HepG2 (cell line): Measurements from ENCODE around the gene CKLF. TPM values are rescaled to one million over a fixed set of nuclear protein-coding genes. Genes with fewer than 3 reads are reported as not detected.

Experiments used
- ATAC-seq: fragments of 200-7000 bp; cut with Tn5 transposase; 3 replicates; pipeline ENCODE4 v1.9.1; 2020; ENCODE audit warnings: mild to moderate bottlenecking, moderate library complexity
- BruUV-seq: library from RNA; stranded (reverse); fragments of 400-500 nt; replicated peaks from 2 replicates; lab custom pipeline; 2021; lab: Mats Ljungman, UMichigan
- CTCF ChIA-PET: fragments of 300-600 bp; formaldehyde crosslinking; extraction: SDS; loops from one replicate; lab custom pipeline; 2021; ENCODE audit warnings: low total read pairs, inconsistent platforms, low intra/inter-chr PET ratio; lab: Yijun Ruan, JAX
- POLR2A ChIA-PET: fragments of 350-600 bp; sonication (Branson Sonifier 250); formaldehyde crosslinking; loops from one replicate; lab custom pipeline; 2020; ENCODE audit warnings: antibody characterized with exemption, inconsistent platforms; lab: Yijun Ruan, JAX
- DNase-seq: peaks from one replicate; pipeline ENCODE4 v3.0.0-alpha.2; 2015; ENCODE audit warnings: low spot score
- FAIRE-seq: peaks from 3 replicates; lab custom pipeline; 2011; peaks lifted over from hg19 to GRCh38; lab: Jason Lieb, UNC
- H2AFZ ChIP-seq: one replicate; pipeline ENCODE4 v1.6.1; 2011; ENCODE audit warnings: low read length, inconsistent platforms
- H3K27ac ChIP-seq: fragments of 300-600 bp; 3 replicates; pipeline ENCODE4 v1.8.0; 2011; ENCODE audit warnings: mixed run types, mild to moderate bottlenecking, mixed read lengths, low read length, inconsistent platforms; ENCODE audit not compliant: insufficient read depth; ENCODE audit errors: extremely low read length
- H3K27me3 ChIP-seq, 2 experiments: fragments of 200-600 bp in 1 of 2; 2 replicates in 1 of 2; 3 replicates in 1 of 2; pipeline versions ENCODE4 v1.6.0 to v1.8.0; 2011; ENCODE audit warnings: low read length in 2 of 2, mild to moderate bottlenecking in 2 of 2, moderate library complexity in 2 of 2, inconsistent platforms in 1 of 2; ENCODE audit not compliant: insufficient read depth in 2 of 2, control insufficient read depth in 1 of 2
- H3K36me3 ChIP-seq, 2 experiments: fragments of 200-600 bp in 1 of 2; replicated peaks in 1 of 2; 2 replicates in 1 of 2; 3 replicates in 1 of 2; pipeline versions ENCODE4 v1.5.1 to v1.8.0; 2011; ENCODE audit warnings: low read length in 2 of 2, inconsistent platforms in 1 of 2; ENCODE audit not compliant: insufficient read depth in 2 of 2, control insufficient read depth in 1 of 2
- H3K4me1 ChIP-seq: 2 replicates; pipeline ENCODE4 v1.5.1; 2012; ENCODE audit warnings: low read length, inconsistent platforms; ENCODE audit not compliant: insufficient read depth
- H3K4me2 ChIP-seq: 2 replicates; pipeline ENCODE4 v1.6.0; 2011; ENCODE audit warnings: low read depth, low read length, inconsistent platforms
- H3K4me3 ChIP-seq, 3 experiments: fragments of 200-600 bp in 1 of 3; sonication (generic), shearing (Covaris generic) in 1 of 3; replicated peaks in 1 of 3; 2 replicates each; pipeline ENCODE4 v1.5.1; 2011 to 2016; ENCODE audit warnings: low read length in 3 of 3, inconsistent platforms in 2 of 3, low read depth in 2 of 3, mild to moderate bottlenecking in 2 of 3, control low read depth in 1 of 3, mixed read lengths in 1 of 3; ENCODE audit not compliant: insufficient read depth in 1 of 3
- H3K79me2 ChIP-seq: one replicate; pipeline ENCODE4 v1.6.1; 2011; ENCODE audit warnings: low read length, inconsistent platforms; ENCODE audit not compliant: insufficient read depth
- H3K9ac ChIP-seq: 2 replicates; pipeline ENCODE4 v1.6.0; 2011; ENCODE audit warnings: mild to moderate bottlenecking, low read depth, low read length, inconsistent platforms; ENCODE audit not compliant: insufficient read depth
- H3K9me3 ChIP-seq: 2 replicates; pipeline ENCODE4 v1.5.1; 2012; ENCODE audit warnings: mild to moderate bottlenecking, low read length
- H4K20me1 ChIP-seq: 2 replicates; pipeline ENCODE4 v1.6.0; 2011; ENCODE audit warnings: inconsistent platforms, mild to moderate bottlenecking, low read length, moderate library complexity; ENCODE audit not compliant: insufficient read depth
- CEBPB ChIP-seq: IDR thresholded peaks from 2 replicates; pipeline ENCODE4 v1.6.1; 2011; ENCODE audit warnings: low read depth, low read length, improper control_type of control experiment, borderline replicate concordance
- MTA3 ChIP-seq: sonication (generic); formaldehyde crosslinking; IDR thresholded peaks from 2 replicates; pipeline ENCODE4 v1.4.0; 2020; ENCODE audit warnings: missing genetic modification reagents
- SETDB1 ChIP-seq: sonication (generic); formaldehyde crosslinking; IDR thresholded peaks from 2 replicates; pipeline ENCODE4 v1.5.1; 2020; ENCODE audit warnings: missing genetic modification reagents, mild to moderate bottlenecking, borderline replicate concordance
- SNAPC2 ChIP-seq: sonication (generic); formaldehyde crosslinking; IDR thresholded peaks from 2 replicates; pipeline ENCODE4 v1.8.1; 2022; ENCODE audit warnings: mild to moderate bottlenecking, missing genetic modification reagents
- WGBS: methylation state at CpG from one replicate; pipeline ENCODE4 v1.1.6; 2017; ENCODE audit warnings: low lambda C conversion rate; 5-methylcytosine and 5-hydroxymethylcytosine counted together
- in situ Hi-C: cut with HindIII; loops from 2 replicates; pipeline ENCODE4 v1.10.0; 2017; ENCODE audit warnings: low pct_unique_long_range_greater_than_20kb; ENCODE audit not compliant: extremely low pct_ligation_motif_present
- intact Hi-C: fragments of 100-400 bp; cut with micrococcal nuclease; formaldehyde crosslinking; loops from one replicate; pipeline ENCODE4 v1.10.0; 2022; ENCODE audit not compliant: unreplicated experiment
- polyA plus RNA-seq, 8 experiments: library from polyadenylated mRNA; depleted of rRNA in 3 of 8; stranded (reverse) in 7 of 8; unstranded in 1 of 8; fragments of >200 nt; fragmentation: Illumina TruSeq in 4 of 8; extraction: Trizol in 4 of 8; gene quantifications; 2 replicates each; pipeline versions ENCODE4 v1.2.1 to v1.2.3, GENCODE V29; 2011 to 2016; ENCODE audit warnings: low read depth in 4 of 8, missing spikeins in 1 of 8, mixed read lengths in 1 of 8; ENCODE audit not compliant: insufficient read depth in 1 of 8
- total RNA-seq, 5 experiments: library from RNA; depleted of rRNA; stranded (reverse); fragments of >200 nt; fragmentation: Illumina TruSeq; extraction: Trizol; gene quantifications; 2 replicates each; pipeline ENCODE4 v1.2.3, GENCODE V29; 2016; ENCODE audit warnings: low read depth in 1 of 5
- TF ChIP-seq, protein P1 (sequence below): sonication (generic); formaldehyde crosslinking; IDR thresholded peaks from 2 replicates; pipeline ENCODE4 v1.4.0; 2020; ENCODE audit warnings: low read depth, missing genetic modification reagents
- TF ChIP-seq, protein P2 (sequence below): sonication (generic); formaldehyde crosslinking; IDR thresholded peaks from 2 replicates; pipeline ENCODE4 v1.4.0; 2020; ENCODE audit warnings: mild to moderate bottlenecking, missing genetic modification reagents
- TF ChIP-seq, protein P3 (sequence below): sonication (generic); formaldehyde crosslinking; IDR thresholded peaks from 2 replicates; pipeline ENCODE4 v1.4.0; 2020; ENCODE audit warnings: missing genetic modification reagents
- TF ChIP-seq, protein P4 (sequence below): IDR thresholded peaks from 2 replicates; pipeline ENCODE4 v1.6.1; 2016; ENCODE audit warnings: low read depth
- TF ChIP-seq, protein P5 (sequence below): sonication (generic); formaldehyde crosslinking; IDR thresholded peaks from 2 replicates; pipeline ENCODE4; 2020; ENCODE audit warnings: missing genetic modification reagents, mild to moderate bottlenecking, borderline replicate concordance

Gene CKLF
- total and polyA plus RNA-seq, 2 of the 13 experiments (the other 11 are each of a cell fraction or from before 2014, with no cell fraction given), result 120 to 167 TPM

DNA sequence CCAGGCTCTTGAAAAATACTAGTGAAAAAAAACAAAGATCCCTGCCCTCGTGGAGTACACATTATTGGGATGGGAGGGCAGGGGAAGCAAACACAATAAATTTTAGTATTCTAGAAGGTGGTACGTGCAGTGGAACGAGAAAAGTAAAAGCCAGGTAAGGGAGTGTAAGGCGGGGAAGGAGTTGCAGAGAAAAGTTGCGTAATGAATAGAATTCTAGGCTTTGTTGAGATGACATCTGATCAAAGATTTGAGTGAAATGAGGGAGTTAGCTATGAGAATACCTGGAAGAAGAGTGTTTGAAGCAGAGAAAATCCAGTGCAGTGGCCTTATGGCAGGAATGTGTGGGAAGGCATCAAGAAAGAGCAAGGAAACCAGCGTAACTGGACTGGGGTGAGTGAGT lies 2.1 kb downstream of the CKLF start:
- H3K79me2 ChIP-seq, result peaks cover 24% of the 10 kb centered on the region
- H3K9me3 ChIP-seq, result no peaks in the 10 kb centered on the region
- H3K4me2 ChIP-seq, result no peak overlapping the region; the same call in 1 of the 2 replicates
- POLR2A ChIA-PET, result no interaction called here
- CTCF ChIA-PET, result no interaction called here
- in situ Hi-C loops (no loop called here), intact Hi-C loops (no loop called here)
- peaks cover 71% of the 10 kb centered on the region for H3K4me1 ChIP-seq
- ATAC-seq (no peak), DNase-seq (no peak), FAIRE-seq (no peak)
- H3K9ac ChIP-seq, result no peak overlapping the region
- peaks cover 0 to 17% of the 10 kb centered on the region in 2 experiments; a peak in 3 of 5 replicates for H3K36me3 ChIP-seq
- BruUV-seq, result no TSS peak
- no peak overlapping the region for H3K4me3 ChIP-seq
- H3K27me3 ChIP-seq, result no peaks in the 10 kb centered on the region
- H4K20me1 ChIP-seq, result no peaks in the 10 kb centered on the region
- H3K27ac ChIP-seq, result no peak overlapping the region
- H2AFZ ChIP-seq, result no peak overlapping the region
- WGBS, result 96% methylated on average over 6 of the region's 6 CpGs
- TF ChIP-seq MTA3 (CRISPR knock-in tag), result no peak
- TF ChIP-seq, protein P1, sequence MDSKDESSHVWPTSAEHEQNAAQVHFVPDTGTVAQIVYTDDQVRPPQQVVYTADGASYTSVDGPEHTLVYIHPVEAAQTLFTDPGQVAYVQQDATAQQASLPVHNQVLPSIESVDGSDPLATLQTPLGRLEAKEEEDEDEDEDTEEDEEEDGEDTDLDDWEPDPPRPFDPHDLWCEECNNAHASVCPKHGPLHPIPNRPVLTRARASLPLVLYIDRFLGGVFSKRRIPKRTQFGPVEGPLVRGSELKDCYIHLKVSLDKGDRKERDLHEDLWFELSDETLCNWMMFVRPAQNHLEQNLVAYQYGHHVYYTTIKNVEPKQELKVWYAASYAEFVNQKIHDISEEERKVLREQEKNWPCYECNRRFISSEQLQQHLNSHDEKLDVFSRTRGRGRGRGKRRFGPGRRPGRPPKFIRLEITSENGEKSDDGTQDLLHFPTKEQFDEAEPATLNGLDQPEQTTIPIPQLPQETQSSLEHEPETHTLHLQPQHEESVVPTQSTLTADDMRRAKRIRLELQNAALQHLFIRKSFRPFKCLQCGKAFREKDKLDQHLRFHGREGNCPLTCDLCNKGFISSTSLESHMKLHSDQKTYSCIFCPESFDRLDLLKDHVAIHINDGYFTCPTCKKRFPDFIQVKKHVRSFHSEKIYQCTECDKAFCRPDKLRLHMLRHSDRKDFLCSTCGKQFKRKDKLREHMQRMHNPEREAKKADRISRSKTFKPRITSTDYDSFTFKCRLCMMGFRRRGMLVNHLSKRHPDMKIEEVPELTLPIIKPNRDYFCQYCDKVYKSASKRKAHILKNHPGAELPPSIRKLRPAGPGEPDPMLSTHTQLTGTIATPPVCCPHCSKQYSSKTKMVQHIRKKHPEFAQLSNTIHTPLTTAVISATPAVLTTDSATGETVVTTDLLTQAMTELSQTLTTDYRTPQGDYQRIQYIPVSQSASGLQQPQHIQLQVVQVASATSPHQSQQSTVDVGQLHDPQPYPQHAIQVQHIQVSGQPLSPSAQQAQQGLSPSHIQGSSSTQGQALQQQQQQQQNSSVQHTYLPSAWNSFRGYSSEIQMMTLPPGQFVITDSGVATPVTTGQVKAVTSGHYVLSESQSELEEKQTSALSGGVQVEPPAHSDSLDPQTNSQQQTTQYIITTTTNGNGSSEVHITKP (CRISPR knock-in tag), result no peak
- TF ChIP-seq CEBPB, result peak; percentile 82
- TF ChIP-seq, protein P2, sequence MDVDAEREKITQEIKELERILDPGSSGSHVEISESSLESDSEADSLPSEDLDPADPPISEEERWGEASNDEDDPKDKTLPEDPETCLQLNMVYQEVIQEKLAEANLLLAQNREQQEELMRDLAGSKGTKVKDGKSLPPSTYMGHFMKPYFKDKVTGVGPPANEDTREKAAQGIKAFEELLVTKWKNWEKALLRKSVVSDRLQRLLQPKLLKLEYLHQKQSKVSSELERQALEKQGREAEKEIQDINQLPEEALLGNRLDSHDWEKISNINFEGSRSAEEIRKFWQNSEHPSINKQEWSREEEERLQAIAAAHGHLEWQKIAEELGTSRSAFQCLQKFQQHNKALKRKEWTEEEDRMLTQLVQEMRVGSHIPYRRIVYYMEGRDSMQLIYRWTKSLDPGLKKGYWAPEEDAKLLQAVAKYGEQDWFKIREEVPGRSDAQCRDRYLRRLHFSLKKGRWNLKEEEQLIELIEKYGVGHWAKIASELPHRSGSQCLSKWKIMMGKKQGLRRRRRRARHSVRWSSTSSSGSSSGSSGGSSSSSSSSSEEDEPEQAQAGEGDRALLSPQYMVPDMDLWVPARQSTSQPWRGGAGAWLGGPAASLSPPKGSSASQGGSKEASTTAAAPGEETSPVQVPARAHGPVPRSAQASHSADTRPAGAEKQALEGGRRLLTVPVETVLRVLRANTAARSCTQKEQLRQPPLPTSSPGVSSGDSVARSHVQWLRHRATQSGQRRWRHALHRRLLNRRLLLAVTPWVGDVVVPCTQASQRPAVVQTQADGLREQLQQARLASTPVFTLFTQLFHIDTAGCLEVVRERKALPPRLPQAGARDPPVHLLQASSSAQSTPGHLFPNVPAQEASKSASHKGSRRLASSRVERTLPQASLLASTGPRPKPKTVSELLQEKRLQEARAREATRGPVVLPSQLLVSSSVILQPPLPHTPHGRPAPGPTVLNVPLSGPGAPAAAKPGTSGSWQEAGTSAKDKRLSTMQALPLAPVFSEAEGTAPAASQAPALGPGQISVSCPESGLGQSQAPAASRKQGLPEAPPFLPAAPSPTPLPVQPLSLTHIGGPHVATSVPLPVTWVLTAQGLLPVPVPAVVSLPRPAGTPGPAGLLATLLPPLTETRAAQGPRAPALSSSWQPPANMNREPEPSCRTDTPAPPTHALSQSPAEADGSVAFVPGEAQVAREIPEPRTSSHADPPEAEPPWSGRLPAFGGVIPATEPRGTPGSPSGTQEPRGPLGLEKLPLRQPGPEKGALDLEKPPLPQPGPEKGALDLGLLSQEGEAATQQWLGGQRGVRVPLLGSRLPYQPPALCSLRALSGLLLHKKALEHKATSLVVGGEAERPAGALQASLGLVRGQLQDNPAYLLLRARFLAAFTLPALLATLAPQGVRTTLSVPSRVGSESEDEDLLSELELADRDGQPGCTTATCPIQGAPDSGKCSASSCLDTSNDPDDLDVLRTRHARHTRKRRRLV (CRISPR knock-in tag), result no peak
- no peak for TF ChIP-seq SNAPC2 (CRISPR knock-in tag)
- TF ChIP-seq, protein P3, sequence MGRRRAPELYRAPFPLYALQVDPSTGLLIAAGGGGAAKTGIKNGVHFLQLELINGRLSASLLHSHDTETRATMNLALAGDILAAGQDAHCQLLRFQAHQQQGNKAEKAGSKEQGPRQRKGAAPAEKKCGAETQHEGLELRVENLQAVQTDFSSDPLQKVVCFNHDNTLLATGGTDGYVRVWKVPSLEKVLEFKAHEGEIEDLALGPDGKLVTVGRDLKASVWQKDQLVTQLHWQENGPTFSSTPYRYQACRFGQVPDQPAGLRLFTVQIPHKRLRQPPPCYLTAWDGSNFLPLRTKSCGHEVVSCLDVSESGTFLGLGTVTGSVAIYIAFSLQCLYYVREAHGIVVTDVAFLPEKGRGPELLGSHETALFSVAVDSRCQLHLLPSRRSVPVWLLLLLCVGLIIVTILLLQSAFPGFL (CRISPR knock-in tag), result no peak
- TF ChIP-seq SETDB1 (CRISPR knock-in tag), result no peak
- TF ChIP-seq, protein P4, sequence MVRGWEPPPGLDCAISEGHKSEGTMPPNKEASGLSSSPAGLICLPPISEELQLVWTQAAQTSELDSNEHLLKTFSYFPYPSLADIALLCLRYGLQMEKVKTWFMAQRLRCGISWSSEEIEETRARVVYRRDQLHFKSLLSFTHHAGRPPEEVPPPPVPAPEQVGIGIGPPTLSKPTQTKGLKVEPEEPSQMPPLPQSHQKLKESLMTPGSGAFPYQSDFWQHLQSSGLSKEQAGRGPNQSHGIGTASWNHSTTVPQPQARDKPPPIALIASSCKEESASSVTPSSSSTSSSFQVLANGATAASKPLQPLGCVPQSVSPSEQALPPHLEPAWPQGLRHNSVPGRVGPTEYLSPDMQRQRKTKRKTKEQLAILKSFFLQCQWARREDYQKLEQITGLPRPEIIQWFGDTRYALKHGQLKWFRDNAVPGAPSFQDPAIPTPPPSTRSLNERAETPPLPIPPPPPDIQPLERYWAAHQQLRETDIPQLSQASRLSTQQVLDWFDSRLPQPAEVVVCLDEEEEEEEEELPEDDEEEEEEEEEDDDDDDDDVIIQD (CRISPR knock-in tag), result no peak
- TF ChIP-seq, protein P5, sequence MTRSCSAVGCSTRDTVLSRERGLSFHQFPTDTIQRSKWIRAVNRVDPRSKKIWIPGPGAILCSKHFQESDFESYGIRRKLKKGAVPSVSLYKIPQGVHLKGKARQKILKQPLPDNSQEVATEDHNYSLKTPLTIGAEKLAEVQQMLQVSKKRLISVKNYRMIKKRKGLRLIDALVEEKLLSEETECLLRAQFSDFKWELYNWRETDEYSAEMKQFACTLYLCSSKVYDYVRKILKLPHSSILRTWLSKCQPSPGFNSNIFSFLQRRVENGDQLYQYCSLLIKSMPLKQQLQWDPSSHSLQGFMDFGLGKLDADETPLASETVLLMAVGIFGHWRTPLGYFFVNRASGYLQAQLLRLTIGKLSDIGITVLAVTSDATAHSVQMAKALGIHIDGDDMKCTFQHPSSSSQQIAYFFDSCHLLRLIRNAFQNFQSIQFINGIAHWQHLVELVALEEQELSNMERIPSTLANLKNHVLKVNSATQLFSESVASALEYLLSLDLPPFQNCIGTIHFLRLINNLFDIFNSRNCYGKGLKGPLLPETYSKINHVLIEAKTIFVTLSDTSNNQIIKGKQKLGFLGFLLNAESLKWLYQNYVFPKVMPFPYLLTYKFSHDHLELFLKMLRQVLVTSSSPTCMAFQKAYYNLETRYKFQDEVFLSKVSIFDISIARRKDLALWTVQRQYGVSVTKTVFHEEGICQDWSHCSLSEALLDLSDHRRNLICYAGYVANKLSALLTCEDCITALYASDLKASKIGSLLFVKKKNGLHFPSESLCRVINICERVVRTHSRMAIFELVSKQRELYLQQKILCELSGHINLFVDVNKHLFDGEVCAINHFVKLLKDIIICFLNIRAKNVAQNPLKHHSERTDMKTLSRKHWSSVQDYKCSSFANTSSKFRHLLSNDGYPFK (CRISPR knock-in tag), result no peak
